GM19467 (cell line): ENCODE measurements around the gene KDR.

ENCODE experiments used
- ATAC-seq: cut with Tn5 transposase; IDR thresholded peaks from one replicate; pipeline ENCODE4 v1.9.1; 2021; ENCODE audit warnings: mild to moderate bottlenecking, moderate library complexity; ENCODE audit not compliant: unreplicated experiment

Gene KDR

DNA sequence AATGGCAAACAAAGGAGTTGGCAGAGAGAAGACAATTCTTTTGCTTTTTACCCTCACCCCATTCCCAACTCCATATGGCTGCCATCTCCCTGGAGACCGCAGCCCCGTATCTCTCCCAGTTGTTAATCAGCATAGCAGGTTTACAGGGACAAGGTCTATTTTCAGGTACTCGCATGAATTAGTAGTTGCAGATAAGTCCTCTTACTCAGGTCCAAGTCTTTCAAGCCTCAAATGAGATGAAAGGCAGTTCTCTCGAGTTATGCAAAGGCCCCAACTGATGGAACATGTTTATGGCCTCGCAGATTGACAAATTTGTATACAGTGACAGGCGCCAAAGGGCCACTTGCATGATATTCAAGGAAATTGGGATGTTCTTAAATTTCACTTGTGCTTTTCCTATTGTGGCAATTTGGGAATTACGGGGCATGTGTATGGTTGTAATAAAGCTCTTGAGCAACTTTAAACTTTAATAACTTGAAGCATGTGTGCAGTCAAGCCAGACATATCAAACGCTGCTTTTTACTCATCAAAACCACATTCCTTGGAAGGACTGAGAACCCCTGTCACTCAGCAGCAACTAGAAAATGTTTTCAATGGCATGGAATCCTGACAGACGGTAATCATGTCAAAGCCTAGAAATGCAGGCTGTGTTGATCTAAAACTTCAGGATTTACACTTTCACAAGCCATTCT, 45.1 kb downstream of the KDR start:
- ATAC-seq = no peak

DNA sequence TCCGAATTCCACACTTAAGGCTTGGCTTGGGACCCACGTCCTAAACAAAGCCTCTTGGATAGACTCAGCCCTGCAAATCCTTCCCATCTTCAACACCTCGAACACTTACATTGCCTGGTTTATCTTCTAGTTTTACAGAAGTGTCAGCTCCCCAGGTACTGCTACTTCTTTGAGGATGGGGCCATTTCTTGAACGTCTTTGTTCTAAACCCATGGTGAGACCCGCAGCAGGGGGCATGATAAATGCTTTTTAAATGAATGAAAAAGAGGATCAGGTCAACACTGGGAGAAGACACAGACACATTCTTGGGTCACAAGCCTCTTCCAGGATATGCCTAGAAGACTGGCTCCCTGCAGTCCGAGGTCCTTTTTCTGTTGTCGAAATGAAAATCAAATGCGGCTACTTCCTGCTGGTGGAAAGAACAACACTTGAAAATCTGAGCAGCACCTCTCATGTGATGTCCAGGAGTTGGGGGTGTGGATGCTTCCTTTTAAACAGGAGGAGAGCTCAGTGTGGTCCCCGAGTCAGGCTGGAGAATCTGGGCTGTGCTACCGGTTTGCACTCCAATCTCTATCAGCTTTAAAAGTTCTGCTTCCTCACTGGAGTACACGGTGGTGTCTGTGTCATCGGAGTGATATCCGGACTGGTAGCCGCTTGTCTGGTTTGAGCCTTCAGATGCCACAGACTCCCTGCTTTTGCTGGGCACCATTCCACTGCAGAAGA, 45.8 kb downstream of the KDR start:
- no peak for ATAC-seq

DNA sequence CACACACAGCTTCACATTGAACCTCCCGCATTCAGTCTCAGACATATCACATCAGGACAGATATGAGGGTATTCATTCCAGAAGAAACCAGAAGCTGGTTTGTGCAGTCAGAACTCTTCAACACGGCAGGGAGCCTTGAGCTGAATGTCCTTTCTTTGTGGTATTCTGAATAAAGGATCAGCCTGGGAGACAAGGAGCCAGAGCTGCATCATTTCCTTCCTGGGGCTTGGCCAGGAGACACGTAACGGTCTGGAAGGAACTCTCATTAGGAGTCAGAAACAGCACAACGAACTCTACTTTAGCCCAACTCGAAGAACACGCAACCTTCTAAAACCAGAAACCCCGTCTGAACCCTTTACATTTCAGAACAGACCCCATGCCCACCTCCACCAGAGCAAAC, 46.4 kb downstream of the KDR start:
- no peak for ATAC-seq

DNA sequence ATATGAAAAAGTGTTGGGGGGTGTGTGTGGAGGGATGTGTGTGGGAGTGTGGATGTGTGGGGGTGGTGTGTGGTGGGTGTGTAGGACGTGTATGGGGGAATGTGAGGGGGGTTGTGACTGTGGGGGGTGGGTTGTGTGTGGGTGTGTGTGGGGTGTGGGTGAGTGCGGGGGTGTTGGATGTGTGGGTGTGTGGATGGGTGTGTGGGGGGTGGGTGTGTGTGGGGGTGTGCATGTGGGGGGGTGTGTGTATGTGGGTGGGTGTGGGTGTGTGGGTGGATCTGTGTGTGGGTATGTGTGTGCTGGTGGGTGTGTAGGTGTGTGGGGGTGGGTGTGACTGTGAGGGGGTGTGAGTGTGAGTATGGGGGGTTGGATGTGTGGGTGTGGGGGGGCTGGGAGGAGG, 47.8 kb downstream of the KDR start:
- no peak for ATAC-seq

DNA sequence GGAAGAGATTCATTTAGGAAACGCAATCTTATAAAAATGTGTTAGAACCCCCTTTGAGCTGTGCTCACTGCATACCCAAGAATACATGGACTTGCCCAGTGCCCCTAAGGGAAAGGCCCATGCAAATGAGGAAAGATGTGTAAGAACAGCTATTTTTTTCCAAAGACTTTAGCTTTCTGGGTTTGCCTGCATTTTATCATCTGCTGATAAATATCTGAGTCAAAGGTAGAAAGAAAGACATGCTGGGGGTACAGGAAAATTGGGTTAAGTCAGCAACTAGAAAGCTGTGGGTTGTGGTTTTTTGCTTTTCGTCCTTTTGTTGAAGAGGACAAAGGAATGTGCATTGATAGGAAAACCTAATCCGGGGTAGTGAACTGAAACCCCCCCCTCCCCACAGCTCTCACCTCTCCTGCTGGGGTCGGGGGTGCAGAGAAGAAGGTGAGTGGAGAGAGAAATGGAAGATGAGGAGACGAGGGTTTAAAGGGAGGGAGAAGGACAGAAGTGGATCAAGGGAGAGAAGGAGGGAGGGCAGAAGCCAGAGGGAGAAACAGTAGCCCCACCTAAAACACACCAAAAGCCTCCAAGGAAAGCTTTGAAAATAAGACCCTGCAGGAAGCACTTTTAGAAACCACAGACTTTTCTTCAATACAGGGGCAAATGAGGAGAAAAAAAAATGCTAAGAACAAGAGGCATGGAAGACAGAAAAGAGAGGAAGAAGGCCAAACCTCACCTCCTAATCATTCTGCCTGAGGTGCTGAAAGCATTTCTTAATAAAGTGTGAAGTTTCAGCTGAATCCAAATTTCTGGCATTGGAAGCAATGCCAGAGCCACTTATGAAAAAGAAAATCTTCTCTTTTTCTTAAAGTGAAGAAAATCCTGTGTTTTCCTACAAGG, 49.3 kb downstream of the KDR start:
- no peak for ATAC-seq

DNA sequence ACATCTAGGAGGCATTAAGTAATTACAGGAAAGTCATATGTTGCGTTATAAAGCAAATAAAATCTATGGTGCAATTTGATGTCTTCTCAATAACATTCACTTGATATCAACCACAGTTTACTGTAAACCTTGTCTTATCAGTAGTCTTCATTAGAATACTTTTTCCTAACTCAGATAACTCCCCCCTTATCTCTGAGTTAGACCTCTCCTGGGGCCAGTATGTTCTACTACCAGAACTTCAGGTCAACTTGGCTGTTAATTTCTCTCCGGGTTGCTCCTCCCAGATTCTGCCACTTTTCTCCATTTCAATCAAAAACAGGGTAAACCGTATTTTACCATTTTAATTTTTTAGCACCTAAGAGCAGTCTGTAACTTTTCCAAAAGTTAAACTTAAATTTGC, 50.0 kb downstream of the KDR start:
- no peak for ATAC-seq

DNA sequence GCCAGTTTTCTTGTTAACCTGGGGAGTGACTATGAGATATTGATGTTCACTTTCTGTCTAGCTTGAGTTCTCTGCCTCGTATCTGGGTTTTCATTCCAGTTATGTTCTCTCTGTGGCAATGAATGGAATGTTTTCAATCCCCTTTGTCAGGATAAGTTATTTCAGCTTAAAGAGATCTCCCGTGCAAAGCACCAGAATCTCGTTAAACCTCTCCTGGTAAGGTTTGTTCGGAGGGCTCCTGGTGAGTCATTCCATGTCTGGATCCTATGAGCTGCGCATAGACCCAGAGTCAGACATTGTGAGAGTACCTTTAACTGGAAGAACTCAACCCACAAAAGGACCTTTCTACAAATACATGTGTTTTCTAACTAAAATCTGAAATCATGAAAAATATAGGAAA, 51.0 kb downstream of the KDR start:
- ATAC-seq = no peak

DNA sequence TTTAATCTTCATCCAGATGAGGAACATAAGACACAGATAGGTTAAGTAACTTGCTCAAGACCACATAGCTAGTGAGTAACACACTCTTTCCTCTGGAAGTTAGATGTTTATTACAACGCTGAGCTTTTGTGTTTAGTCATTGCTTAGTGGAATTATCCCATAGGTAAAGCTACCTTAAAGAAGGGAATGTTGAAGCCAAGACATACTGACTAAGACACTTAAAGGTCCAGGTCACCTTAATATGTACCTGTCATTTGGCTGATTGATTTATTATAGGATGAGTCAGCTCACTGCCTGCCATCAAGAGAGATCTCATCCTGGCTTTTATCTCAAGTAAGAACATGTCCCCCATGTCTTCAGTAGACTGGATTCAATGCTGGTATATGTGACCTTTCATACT, 53.4 kb downstream of the KDR start:
- ATAC-seq = no peak

DNA sequence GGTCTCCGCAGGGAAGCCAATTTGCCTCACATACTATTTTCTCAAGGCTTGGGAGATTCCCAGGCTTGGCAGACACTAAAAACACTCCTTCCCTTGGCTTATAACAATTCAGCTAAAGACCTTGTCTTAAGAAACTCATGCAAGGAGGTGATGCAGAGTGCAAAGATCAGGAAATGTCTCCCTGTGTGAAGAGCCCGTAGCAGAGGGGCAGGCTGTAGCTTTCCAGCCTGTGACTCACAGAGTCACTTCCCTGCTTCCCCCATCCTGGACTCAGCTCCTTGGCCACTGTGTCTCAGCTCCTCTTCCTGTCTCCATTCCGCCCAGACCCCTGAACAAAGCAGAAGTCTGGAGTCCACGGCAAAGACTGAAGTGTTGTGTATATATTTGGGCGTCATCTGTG, 56.1 kb downstream of the KDR start:
- no peak for ATAC-seq

DNA sequence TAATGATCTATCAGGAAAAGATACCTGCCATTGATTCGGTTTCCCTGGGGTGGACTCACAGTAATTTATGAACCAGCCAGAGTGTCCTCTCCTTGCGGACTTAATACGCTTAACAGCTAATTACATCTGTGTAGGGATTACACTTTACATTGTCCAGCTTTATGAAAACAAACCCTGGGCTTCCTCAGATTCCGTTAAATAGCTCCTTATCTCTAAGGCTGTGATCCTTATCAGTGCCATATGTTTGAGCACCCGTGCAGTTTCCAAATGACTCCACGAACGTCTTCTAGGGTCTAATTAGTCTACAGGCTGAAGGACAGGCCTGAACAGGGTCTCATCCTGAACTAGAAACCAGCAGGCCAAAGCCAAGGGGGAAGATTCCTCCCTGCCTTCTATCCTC, 56.9 kb downstream of the KDR start:
- ATAC-seq = no peak

DNA sequence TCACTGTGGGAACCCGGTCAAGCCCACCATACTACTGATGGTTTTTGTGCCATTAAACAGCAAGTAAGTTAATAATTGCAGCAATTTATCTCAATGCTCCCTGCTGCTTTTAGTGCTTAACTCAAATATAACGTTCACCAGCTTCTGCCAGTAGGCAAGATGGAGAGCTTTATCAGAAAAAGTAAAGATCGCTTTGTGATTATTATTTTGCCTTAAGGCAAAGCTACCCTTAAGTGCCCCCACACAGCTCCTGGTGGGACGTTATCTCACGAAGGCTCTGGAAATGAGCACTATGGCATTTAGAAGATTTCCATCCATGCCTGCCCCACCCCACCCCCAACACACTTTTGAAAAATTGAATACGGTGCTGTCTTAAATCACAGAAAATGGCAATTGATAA, 59.4 kb downstream of the KDR start:
- no peak for ATAC-seq

DNA sequence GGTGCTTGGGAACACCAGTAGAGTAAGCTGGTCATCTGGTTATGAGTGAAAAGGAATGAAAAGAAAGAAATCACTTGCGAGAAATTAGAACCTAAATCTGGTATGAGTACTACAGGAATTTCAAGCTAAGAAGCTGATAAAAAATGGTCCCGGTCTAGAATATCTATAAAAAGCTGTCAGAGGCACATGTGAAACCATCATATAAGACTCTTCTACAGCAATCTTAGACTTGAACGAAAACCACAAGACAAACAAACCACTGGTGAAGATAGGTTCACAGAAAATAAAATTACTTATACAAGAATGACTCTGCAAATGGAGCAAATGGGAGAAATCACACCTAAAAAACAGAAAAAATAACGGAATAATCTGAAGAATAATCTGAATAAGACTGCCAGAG, 69.9 kb downstream of the KDR start:
- no peak for ATAC-seq

DNA sequence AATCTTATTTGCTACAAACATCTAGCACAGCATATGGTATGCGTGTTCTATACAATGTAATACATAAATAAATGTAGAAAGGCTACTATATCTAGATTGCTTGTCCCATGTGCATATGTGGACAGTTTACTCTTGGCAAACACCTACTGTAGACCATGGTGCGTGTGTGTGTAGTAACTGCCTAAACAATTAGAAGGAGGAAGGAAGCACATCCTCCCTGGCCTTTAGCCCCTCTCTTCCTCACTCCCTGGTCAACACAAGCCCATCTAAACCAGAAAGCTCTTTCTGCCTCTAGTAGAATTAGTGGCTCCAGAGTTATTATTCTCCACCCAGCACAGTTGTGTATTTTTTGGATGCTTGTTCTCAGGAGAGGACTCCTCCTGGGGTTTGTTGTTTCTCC, 73.9 kb downstream of the KDR start:
- no peak for ATAC-seq

DNA sequence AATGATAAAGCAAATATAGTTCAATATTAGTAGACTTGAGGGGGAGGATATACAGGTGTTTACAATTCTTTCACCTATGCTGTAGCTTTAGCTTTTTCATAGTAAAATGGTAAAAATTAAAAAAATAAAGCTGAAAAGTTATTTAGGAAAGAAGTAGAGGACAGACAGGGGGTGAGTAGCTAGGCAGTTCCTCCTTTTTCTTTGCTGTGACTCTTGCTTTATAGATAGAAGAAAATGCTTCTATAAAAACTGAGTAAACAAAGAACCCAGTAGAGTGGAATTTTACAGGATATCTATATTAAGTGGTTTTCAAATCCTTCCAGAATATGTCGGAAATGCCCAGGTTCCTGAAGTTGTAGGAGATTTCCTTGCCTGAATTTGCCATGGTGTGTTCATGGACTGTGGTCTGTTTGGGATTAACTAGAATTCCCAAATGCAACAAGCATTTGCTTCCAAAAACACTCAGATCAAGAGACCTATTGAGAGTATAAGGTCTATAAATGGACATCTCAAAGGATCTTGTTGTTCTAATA, 74.9 kb downstream of the KDR start:
- no peak for ATAC-seq

DNA sequence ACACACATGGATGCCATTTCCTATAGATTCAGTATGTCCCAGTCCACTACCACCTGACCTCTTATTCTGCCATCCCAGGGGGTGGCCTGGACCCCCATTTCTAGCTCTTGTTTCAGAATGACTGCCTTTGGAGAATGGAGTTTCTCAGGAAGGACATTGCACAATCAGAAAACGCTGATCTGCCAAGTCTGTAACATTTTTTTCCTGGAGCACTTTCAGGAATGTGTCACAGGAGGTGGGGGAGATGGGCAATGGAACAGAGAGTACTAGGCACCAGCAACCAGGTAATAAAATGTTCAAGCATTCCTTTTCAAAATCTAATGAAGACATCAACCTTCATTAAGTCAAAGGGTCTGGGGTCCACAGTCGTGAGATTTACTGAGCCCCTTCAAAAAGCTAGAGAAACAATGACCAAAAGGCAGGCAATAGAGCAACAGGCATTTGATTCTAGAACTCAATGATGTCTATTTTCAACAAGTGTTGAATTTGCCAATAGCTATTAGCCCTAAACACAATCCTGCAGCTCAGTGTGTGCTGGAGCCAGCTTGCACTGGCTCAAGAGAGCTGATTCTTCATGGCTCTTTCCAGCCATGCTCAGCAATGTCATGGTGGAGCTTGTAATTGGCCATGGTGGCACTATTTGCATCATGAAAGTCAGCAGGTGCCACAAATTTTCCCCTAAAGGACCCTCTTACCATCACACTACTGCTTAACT, 87.1 kb downstream of the KDR start:
- ATAC-seq = no peak

DNA sequence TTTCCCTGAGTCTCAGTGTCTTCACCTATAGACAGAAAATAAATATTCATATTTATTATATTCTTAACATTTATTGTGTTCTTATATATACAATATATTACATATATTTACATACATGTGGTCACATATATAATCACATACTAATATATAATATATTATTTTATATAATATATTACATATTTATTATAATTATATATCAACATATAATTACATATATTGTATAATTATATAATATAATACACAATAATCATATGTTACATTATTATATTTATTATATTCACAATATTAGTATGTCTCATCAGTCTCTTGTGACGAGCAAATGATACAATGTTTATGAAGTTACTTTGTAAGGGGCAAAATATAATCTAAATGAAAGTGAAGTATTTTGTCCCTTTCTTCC, 87.7 kb downstream of the KDR start:
- no peak for ATAC-seq

DNA sequence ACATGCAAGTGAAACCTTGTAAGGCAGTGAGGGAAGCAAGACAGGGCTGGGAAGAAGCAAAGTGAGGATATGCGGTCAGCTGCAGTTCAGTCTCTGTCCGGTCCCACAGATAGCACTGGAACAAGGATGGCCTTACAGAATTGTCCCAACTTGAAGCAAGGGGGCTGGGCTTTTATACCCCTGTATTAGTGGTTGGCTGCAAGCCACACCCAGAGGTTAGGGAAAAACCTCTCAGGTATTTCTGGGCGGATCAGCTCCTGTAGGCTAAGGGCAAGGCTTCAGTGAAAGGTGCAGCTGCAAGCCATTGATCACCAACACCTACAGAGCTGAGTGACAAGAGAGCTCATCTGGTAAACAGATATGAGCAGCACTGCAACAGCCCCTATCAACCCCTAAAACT, 89.0 kb downstream of the KDR start:
- no peak for ATAC-seq

DNA sequence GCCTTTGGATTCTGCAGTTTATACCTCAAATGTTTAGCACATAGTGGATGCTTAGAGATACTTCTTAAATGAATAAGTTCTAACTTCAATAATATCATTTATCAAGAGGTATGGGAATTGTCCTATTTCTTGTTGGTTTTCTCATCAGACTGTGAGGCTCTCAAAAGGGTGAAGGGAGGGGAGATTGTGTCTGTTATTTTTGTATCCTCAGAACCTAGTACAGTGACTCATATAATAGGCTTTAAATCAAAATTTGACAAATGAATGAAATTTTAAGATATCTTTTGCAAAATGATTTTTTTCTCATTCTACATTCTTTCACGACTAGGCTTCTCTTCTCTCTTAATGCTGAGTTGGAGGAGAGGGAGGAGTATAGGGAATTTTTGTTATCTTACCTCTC, 89.5 kb downstream of the KDR start:
- ATAC-seq = no peak

DNA sequence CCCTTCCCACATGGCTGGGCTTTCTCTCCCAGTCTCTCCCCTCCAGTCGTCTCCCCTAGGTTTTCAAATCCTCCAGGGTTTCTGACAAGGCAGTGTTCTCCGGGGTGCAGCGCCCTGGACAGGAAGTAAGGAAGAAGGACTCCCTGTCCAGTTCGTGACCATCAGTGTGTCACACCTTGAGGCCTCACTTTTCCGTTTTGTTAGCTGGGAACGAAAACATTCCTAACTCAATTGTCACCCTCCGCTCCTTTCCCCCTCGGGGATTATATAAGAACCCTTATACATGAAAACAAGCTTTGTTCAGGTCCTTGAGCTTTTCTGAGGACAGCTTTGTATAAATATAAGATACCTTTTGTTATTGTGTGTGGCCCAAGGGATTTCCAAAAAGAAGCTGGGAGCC, 92.1 kb downstream of the KDR start:
- ATAC-seq = no peak

DNA sequence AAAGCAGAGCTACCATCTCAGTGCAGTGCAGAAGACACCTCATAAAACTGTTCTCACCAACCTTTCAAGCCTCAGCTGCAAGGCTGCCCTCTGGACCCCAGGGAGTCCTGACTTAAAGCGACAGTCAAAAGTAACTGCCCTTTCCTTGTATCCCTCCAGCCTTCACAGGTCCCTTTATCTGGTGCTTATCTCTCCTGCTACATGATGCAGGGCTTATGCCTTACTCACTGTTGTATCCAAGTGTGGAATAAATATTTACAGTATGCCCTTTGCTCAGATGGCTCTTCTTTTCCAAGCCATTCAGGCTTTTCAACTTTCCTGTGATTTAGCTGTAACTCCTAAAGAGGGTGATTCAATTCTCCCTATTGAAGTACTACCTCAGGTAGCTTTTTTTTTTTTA, 92.6 kb downstream of the KDR start:
- no peak for ATAC-seq

DNA sequence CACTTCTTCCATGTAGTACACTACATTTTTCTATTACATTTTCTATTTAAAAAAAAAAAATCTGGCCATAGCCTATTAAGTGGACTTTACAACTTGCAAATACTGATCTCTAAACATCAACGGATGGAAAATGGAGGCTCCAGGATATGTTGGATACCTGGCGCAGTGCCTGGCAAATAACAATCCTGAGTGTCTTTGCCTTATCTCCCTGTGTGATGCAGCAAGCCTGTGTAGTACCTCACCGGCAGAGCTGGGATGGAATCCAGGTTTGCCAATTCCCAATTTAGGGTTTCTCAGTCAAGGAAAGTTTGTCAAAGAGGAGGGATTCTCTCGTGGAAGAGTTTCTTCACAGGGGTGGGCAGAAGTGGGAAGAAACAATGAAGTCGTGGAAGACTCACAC, 93.2 kb downstream of the KDR start:
- no peak for ATAC-seq
